Colonic mucosa (tissue), 4 donors: ENCODE data around the gene BIN1. TPM values are rescaled to one million over a fixed set of nuclear protein-coding genes. Genes with fewer than 3 reads are reported as not detected.

ENCODE experiments used
- DNase-seq: peaks from one replicate; pipeline ENCODE4 v3.0.0-alpha.2; 2020
- H3K27ac ChIP-seq: fragments of 200-600 bp; one replicate; pipeline ENCODE4 v1.8.0; 2021
- H3K27me3 ChIP-seq: fragments of 200-600 bp; one replicate; pipeline ENCODE4 v1.8.0; 2021
- H3K36me3 ChIP-seq: fragments of 200-600 bp; one replicate; pipeline ENCODE4 v1.8.0; 2021
- H3K4me1 ChIP-seq: fragments of 200-600 bp; one replicate; pipeline ENCODE4 v1.8.0; 2021; ENCODE audit warnings: mild to moderate bottlenecking
- H3K4me3 ChIP-seq: fragments of 200-600 bp; one replicate; pipeline ENCODE4 v1.8.0; 2021
- H3K9ac ChIP-seq, 2 donors: one replicate each; pipeline ENCODE4 v1.7.0; 2013; ENCODE audit warnings: control low read depth in 2 of 2, low read depth in 2 of 2, low read length in 2 of 2
- H3K9me3 ChIP-seq: fragments of 200-600 bp; one replicate; pipeline ENCODE4 v1.8.0; 2021
- intact Hi-C: fragments of 100-400 bp; cut with DNase I; formaldehyde crosslinking; loops from one replicate; pipeline ENCODE4 v1.14.1; 2022
- total RNA-seq, 2 donors: library from RNA; stranded (reverse); fragmentation: NEBNext Ultra II Directional in 1 of 2; extraction: Animal tissue kit (Norgen Biotek cat#: 25700) in 1 of 2; gene quantifications; one replicate each; pipeline ENCODE4 v1.2.1, GENCODE V29; 2021
- TF ChIP-seq, protein P1 (sequence below): fragments of 200-600 bp; IDR thresholded peaks from one replicate; pipeline ENCODE4 v1.8.0; 2022; ENCODE audit warnings: antibody characterized with exemption, mild to moderate bottlenecking
- donor health status: healthy.
- donor health status: DM: no; HTN: no; CAD: no.
- donor health status: DM: no; HTN: no; CAD: no.

Gene BIN1
- total RNA-seq, 2 donors from 2014 or later: 38.5 to 60.8 TPM

DNA sequence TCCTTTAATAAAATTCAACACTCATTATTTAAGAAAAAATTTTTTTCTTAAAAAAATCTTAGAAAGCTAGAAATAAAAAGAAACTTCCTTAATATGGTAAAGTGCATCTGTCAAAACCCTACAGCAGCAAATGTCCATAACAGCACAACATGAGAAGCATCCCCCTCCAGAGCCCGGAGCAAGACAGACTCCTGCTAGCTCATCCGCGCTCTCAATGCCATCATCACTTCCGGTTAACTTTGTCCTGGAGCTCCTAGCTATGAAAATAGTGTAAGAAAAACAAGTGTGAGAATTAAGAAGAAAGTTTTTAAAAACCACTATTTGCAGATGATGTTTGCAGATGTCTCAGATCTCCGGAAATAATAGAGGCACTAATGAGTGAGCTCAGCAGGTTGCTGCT, 105.2 kb downstream of the BIN1 start:
- Histone ChIP-seq H3K27ac (no peak overlapping the region), H3K27me3 (no peaks in the 10 kb centered on the region), H3K9me3 (no peaks in the 10 kb centered on the region), H3K4me1 (no peaks in the 10 kb centered on the region), H3K4me3 (no peak overlapping the region), H3K9ac (no peak overlapping the region), H3K36me3 (no peaks in the 10 kb centered on the region)
- intact Hi-C loops: no loop called here
- DNase-seq: no peak
- TF ChIP-seq, protein P1, sequence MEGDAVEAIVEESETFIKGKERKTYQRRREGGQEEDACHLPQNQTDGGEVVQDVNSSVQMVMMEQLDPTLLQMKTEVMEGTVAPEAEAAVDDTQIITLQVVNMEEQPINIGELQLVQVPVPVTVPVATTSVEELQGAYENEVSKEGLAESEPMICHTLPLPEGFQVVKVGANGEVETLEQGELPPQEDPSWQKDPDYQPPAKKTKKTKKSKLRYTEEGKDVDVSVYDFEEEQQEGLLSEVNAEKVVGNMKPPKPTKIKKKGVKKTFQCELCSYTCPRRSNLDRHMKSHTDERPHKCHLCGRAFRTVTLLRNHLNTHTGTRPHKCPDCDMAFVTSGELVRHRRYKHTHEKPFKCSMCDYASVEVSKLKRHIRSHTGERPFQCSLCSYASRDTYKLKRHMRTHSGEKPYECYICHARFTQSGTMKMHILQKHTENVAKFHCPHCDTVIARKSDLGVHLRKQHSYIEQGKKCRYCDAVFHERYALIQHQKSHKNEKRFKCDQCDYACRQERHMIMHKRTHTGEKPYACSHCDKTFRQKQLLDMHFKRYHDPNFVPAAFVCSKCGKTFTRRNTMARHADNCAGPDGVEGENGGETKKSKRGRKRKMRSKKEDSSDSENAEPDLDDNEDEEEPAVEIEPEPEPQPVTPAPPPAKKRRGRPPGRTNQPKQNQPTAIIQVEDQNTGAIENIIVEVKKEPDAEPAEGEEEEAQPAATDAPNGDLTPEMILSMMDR: no peak

DNA sequence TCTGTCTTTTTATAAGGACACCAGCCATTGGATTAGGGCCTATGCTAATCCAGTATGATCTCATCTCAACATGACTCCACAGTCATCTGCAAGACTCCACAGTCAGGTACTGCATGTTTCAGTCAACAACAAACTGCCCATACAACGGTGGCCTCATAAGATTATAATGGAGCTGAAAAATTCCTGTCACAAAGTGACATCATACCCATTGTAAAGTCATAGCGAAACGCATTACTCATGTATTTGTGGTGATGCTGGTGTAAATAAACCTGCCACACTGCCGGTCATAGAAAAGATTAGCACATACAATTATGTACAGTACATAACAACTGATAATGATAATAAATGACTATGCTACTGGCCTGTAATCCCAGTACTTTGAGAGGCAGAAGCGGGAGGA, 106.0 kb downstream of the BIN1 start:
- intact Hi-C loops: no loop called here
- H3K4me1 ChIP-seq: no peaks in the 10 kb centered on the region
- no peak overlapping the region for H3K9ac ChIP-seq
- no peak overlapping the region for H3K27ac ChIP-seq
- H3K27me3 ChIP-seq: no peaks in the 10 kb centered on the region
- H3K4me3 ChIP-seq: no peak overlapping the region
- no peak for DNase-seq
- TF ChIP-seq, protein P1: no peak
- H3K36me3 ChIP-seq: no peaks in the 10 kb centered on the region
- no peaks in the 10 kb centered on the region for H3K9me3 ChIP-seq

DNA sequence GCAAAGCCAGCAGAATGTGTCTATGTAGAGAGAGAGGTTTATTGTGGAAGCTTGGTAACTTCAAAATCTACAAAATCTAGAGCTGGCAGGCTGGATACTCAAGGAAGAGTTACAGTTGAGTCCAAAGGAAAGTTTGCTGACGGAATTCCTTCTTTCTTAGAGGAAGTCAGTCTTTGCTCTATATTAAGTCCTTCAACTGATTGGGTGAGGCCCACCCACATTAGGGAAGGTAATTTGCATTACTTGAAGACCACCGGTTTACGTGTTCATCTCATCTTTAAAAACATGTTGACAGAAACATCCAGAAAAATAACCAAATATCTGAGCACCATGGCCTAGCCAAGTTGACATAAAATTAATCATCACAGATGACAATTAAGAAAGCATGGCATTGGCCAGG, 106.8 kb downstream of the BIN1 start:
- TF ChIP-seq, protein P1: no peak

DNA sequence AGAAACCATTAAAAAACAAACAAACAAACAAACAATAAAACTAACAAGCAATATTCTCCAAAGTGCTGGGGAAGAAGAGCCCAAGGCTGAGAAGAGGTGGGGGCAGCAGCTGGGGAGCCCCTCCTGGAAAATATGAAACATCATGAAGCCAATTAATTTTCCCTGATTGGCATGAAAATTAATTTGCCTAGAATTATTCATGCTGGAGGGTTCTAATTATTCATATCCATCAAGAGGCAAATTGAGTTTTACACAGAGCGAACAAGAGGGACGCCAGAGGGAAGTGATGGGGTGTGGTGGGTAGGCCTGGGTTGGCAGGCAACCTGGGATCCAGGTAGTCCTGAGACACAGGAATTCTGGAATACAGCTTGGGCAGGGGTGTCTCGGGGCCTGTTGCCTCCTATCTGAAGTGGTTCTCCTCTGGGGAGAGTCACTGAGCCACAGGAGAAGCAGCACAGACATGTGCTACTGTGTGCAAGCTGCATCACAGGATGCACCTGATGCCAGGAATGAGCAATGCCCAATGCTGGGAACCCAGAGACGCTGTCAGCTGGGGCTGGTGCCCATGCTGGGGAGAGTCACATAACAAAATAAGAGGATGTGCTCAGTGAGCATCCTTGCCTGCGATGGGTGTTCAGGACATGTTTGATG, 107.7 kb downstream of the BIN1 start:
- Histone ChIP-seq H3K27ac (no peak overlapping the region), H3K9me3 (no peaks in the 10 kb centered on the region), H3K4me3 (no peak overlapping the region), H3K36me3 (no peaks in the 10 kb centered on the region), H3K27me3 (no peaks in the 10 kb centered on the region), H3K9ac (no peak overlapping the region), H3K4me1 (no peaks in the 10 kb centered on the region)
- TF ChIP-seq, protein P1: no peak
- intact Hi-C loops: no loop called here
- DNase-seq: no peak

More for the DNA sequence above, 106.8 kb downstream of the BIN1 start:
- Histone ChIP-seq H3K9me3 (no peaks in the 10 kb centered on the region), H3K36me3 (no peaks in the 10 kb centered on the region), H3K4me1 (no peaks in the 10 kb centered on the region), H3K4me3 (no peak overlapping the region), H3K27me3 (no peaks in the 10 kb centered on the region), H3K9ac (no peak overlapping the region), H3K27ac (no peak overlapping the region)
- intact Hi-C loops: no loop called here
- no peak for DNase-seq

DNA sequence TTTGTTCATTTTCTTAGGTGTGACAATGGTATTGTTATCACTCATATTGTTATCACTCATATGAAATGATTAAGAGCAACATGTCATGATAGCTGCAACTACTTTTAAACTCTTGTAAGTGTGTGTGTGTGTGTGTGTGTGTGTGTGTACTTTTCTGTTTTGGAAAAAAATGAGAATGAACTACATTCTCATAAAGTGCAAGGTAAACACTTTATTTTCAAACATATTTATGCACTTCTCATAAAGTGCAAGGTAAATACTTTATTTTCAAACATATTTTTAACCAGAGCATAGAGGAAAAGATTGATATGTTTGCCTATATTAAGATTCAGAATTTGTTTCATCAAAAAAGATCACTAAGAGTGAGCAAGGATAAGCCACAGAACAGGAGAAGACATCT, 108.5 kb downstream of the BIN1 start:
- Histone ChIP-seq H3K27ac (no peak overlapping the region), H3K36me3 (no peaks in the 10 kb centered on the region), H3K9ac (no peak overlapping the region), H3K27me3 (no peaks in the 10 kb centered on the region), H3K9me3 (no peaks in the 10 kb centered on the region), H3K4me3 (no peak overlapping the region), H3K4me1 (no peaks in the 10 kb centered on the region)
- intact Hi-C loops: no loop called here
- no peak for DNase-seq
- TF ChIP-seq, protein P1: no peak

Other genes starting within 250 kb of the BIN1 start
- gene TEX51, start 208.3 kb downstream of the BIN1 start, total RNA-seq: not detected
- gene CYP27C1, start 113.1 kb upstream of the BIN1 start, total RNA-seq: under 1 TPM in 1 of 2 donors, not detected in 1; 0.19 TPM
- 10 to 100 TPM; 27.8 to 32.5 TPM for gene ERCC3, start 187.0 kb upstream of the BIN1 start, total RNA-seq